Measurements from ENCODE around the gene PRR12.

- no peak for TF ChIP-seq CTCF (IDR thresholded peaks at IDR 0.05; ENCODE audit: low read depth, low read length)
- no peak for TF ChIP-seq POLR2A (IDR thresholded peaks at IDR 0.05; ENCODE audit: extremely low read depth, insufficient read length)
Observed at GRCh38 chr19:49656456-49657109, 65.6 kb downstream of the PRR12 start.
